ENCODE results near the gene HEMGN.

GRCh38 chr9:97925497-97926334 is 12.3 kb downstream of the HEMGN start:
- TF ChIP-seq POLR2A (IDR thresholded peaks at IDR 0.05) (no peak), CTCF (IDR thresholded peaks at IDR 0.05) (no peak)
